ENCODE data around the gene TWF2.
"Not testable (repeated sequence)": the region's sequence is repeated elsewhere in the genome, so short reads cannot be mapped to it uniquely, and the experiment has no call there.

DNA sequence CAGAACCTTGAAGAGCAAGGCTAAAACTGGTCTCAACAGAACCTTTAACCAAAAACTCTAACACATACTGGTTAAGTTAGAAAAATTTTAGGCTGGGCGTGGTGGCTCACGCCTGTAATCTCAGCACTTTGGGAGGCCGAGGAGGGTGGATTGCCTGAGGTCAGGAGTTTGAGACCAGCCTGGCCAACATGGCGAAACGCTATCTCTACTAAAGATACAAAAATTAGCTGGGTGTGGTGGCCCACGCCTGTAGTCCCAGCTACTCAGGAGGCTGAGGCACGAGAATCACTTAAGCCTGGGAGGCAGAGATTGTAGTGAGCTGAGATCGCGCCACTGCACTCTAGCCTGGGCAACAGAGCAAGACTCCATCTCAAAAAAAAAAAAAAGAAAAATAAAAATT is 33.2 kb upstream of the TWF2 start:
- not testable (repeated sequence) for TF ChIP-seq POLR2A (IDR thresholded peaks at IDR 0.05; ENCODE audit: extremely low read depth, insufficient read length)
- TF ChIP-seq, protein P1, sequence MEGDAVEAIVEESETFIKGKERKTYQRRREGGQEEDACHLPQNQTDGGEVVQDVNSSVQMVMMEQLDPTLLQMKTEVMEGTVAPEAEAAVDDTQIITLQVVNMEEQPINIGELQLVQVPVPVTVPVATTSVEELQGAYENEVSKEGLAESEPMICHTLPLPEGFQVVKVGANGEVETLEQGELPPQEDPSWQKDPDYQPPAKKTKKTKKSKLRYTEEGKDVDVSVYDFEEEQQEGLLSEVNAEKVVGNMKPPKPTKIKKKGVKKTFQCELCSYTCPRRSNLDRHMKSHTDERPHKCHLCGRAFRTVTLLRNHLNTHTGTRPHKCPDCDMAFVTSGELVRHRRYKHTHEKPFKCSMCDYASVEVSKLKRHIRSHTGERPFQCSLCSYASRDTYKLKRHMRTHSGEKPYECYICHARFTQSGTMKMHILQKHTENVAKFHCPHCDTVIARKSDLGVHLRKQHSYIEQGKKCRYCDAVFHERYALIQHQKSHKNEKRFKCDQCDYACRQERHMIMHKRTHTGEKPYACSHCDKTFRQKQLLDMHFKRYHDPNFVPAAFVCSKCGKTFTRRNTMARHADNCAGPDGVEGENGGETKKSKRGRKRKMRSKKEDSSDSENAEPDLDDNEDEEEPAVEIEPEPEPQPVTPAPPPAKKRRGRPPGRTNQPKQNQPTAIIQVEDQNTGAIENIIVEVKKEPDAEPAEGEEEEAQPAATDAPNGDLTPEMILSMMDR (IDR thresholded peaks at IDR 0.05; ENCODE audit: low read depth, low read length): not testable (repeated sequence)

Data from NB4 (cell line).